ENCODE data around the gene NUDT6.

- TF ChIP-seq CTCF (IDR thresholded peaks at IDR 0.05) (no peak), POLR2A (IDR thresholded peaks at IDR 0.05) (no peak)
These were observed 32.1 kb downstream of the NUDT6 start for GRCh38 chr4:122890147-122890795.

All from gastroesophageal sphincter (tissue), 3 donors.